Erythroblast (primary cell): ENCODE data around the gene P4HA2.

Experiments
- DNase-seq, 2 experiments: peaks; one replicate each; lab custom pipeline; 2025; lab: John Stamatoyannopoulos, UW
- GATA1 ChIP-seq: IDR thresholded peaks from 2 replicates; pipeline ENCODE4 v1.6.1; 2011; ENCODE audit warnings: low read depth, mild to moderate bottlenecking, control low read depth, low read length, moderate library complexity
- POLR2A ChIP-seq: IDR thresholded peaks from 2 replicates; pipeline ENCODE4 v1.6.1; 2011; ENCODE audit warnings: mild to moderate bottlenecking, low read length

The P4HA2 gene

DNA sequence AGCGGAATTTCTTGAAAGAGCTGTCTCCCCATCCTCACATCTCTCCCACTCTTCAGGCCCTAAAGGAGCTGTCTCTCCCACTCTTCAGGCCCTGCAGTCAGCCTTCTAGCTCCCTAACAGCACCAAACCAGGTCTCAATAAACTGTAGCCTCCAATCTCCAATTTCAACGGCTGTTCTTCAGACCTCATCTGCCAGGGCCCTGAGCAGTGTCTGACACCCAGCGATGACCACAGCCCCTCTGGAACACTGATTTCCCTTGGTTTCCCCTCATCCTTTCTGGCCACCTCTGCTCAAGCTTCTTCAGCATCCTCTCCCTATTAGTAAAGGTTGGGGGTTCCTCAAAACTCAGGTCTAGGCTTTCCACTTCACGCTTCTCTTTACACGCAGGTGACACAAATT is 1.6 kb upstream of the P4HA2 start:
- no peak for DNase-seq
- TF ChIP-seq POLR2A, result no peak
- TF ChIP-seq GATA1, result no peak

DNA sequence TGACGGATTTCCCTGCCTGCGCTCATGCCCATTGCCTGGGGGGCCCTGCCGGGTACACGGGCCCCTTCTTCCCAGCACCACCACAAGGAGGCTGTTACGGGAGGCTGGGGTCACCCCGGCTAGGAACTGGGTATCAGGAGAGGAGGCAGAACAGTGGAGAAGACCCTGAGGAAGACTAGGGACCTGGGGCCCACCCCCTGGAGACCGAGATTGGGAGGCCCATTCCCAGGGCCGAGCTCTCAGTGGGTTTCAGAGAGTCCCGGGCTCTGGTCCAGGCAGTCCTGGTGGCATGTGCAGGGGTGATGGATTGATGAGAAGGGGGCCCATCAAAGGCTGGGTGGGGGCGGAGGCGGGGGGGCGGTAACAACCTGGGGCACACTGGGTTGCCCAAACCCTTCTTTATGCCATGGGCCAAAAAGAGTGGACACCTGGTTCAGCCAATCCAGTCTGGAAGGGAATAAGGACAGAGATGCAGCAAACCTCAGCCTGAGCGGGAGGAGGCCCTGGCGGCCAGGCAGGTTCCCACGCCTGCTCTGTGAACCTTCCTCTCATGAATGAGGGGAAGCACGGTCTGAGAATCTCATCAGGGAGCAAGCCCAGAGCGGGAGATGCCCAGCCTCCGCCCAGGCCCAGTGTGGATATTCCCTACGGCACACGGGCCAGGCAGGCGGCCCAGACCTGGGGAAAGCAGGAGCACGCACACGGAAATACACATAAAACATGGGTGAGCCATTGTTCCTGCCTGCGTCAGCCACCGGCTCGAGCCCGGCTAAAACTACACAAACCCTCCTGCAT is 785 bp upstream of the P4HA2 start:
- no peak for DNase-seq
- TF ChIP-seq POLR2A, result no peak
- TF ChIP-seq GATA1, result no peak

DNA sequence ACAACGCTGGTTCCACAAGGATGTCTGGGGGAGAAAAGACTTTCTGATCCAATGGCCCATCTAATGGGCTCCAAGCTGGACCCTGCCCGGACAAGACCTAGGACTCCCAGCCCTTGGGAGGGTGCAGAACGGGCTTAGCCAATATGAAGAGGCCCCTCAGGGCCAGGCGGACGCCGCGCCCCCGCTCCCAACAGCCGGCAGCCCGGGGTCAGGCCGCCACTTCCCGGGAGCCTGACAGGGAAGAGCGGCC is 493 bp downstream of the P4HA2 start:
- DNase-seq, result no peak
- TF ChIP-seq GATA1 (no peak), POLR2A (no peak)

DNA sequence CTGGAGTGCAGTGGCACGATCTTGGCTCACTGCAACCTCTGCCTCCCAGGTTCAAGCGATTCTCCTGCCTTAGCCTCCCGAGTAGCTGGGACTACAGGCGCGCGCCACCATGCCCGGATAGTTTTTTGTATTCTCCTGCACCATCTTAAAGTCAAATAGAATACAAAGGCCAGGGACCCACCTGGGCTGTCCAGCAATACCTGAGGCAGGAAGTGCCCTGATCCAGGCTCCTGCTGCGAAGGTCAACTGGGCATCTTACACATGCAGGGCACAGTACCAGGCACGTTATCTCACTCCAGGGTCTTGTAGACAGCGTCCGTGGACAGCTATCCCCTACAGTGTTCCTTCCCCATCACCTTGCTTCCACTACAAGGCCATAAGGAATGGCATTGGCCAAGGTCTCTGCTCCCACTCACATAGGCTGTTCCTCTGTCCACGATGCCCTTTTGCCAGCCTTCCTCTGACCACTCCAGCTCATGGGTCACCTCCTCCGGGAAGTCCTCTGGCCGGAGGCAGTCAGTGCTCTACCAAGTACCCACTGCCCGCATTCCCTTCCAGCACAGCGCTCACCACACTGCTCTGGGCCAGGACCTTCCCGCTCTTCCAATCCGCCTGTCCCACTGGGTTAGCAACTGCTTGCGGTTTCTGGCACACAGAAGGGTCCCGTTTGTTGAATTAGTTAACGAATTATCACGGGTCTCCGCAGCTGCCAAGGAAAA is 978 bp downstream of the P4HA2 start:
- DNase-seq, result no peak
- TF ChIP-seq GATA1 (no peak), POLR2A (no peak)

DNA sequence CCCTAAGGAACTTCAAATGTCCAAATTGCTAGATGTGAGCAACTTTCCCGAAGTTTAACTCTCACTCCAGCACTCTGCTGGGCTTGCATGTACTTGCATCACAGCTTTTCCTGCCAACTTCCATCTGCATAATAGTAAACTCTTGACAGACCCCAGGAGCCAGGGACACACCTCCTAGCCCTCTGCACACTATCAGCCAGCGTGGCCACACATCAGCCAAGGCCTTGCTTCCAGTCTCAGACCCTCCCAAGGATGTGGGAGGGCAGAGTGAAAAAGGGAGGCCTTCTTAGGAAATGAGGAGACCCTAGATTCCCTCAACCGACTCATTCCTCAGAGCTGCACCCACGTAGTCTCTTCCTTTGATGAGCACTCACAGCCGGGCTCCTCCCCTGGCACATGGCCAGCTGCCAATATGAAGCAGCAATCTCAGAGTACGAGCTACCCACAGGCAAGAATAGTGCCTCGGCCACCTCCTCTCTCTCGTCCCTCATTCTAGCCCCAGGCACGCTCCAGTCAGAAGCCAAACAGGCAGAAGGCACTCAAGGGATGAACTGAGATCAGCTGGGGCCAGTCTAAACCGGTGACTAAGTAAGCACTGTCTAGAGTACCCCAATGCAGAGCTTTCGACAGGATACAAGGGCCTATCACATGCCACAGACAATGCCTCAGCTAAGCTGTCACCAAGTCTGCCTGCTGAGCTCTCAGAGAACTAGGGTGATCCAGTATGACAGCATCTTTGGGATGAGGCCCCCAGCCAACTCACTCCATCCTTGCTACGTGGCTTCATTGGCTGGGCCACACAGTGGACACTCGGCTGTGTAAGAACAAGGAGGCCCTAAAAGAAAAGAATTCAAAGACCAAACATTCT is 2.3 kb downstream of the P4HA2 start:
- peak; percentile 36 to 72 for DNase-seq

DNA sequence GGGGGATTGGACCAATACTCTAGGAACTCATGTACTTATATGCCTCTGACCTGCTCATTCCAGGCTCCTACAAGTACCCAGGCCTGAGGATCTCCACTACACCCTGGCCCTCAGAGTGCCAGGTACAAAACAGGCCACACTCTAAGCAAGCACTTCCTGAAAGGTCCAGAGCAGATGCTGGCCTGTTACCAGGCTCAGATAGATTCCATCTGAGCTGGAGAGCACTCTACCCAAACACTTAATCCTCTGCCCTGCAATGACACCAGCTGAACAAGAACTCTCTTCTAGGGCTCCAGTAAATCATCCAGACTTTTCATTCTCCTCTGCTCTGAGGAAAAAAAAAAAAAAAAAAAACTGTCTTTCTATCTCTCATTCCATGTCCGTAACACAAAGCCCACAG is 2.9 kb downstream of the P4HA2 start:
- no peak for DNase-seq
- TF ChIP-seq POLR2A, result no peak
- no peak for TF ChIP-seq GATA1

More for the DNA sequence above, 2.3 kb downstream of the P4HA2 start:
- TF ChIP-seq POLR2A, result no peak
- TF ChIP-seq GATA1, result no peak

DNA sequence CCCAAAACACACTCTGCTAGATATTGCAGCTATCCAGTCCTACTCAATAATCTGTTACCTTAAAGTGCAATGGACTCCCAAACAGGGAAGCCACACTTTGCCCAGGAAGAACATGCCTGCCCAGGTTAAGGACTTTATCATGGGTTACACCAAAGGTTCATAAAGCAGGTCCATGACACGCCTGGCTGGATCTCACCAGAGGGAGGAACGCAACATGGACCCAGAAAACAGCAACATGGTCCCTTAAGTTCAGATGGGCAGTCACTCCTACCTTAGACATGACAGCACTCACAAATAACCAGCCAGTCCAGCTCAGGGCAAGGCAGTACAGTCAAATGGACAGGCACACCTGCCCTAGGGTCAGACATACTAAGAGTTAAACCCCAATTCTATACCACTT is 3.8 kb downstream of the P4HA2 start:
- TF ChIP-seq GATA1, result no peak
- TF ChIP-seq POLR2A, result no peak
- DNase-seq, result no peak

DNA sequence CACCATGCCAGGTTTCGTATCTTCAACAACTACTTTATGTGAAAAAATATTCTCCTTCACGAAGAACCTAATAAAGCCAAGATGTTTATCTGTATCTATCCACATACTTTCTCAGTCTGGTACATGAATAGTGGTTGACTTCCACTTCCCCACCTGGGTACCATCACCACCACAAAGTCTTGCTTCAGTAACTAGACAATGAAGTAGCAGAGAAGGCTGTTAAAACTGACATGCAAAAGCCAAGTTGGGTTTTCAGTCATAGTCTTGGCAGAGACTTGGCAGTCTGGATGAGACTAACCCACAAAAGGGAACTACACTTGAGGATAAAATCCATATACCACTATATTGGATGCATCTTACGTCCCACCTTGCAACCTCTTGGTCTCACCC is 5.0 kb downstream of the P4HA2 start:
- no peak for DNase-seq

DNA sequence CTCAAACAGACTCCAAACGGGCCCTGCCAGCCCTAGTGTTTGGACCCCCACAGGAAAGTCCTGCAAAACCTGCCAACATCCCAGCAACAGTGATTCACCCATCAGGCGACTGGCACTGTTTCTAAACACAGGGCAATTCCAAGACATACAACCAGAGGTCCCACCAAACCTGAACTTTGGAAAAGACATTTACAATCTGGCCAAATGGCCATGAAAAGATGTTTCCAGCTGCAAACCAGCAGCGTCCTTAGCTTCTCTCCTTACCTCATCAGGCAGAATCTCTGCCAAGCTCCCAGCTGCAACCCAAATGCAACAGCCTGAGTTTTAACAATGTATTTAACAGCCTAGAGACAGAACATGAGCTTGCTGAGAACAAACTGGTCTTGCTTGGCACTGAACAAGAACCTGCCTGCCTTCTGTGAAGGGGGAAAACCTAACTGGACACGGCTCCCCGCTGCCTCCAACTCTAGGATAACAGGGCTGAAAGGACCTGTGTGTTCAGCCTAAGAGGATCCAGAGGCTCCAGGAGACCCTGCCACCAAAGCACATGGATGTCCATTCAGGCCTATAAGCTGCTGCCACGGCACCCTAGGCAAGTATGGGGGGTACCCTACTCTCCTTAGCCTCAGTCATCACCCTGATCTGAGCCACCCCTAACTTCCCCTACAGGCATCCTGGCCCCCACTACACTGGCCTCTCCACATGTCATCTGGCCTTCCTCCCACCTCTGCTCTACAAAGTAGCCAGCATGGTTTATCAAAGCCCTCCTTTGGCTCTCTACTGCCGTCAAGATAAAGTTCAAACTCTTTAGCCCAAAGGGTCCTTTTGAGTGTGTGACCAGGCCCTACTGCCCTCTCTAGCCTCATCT is 5.6 kb downstream of the P4HA2 start:
- TF ChIP-seq GATA1, result no peak
- TF ChIP-seq POLR2A, result no peak
- DNase-seq, result no peak

More for the DNA sequence above, 5.0 kb downstream of the P4HA2 start:
- TF ChIP-seq POLR2A (no peak), GATA1 (no peak)

DNA sequence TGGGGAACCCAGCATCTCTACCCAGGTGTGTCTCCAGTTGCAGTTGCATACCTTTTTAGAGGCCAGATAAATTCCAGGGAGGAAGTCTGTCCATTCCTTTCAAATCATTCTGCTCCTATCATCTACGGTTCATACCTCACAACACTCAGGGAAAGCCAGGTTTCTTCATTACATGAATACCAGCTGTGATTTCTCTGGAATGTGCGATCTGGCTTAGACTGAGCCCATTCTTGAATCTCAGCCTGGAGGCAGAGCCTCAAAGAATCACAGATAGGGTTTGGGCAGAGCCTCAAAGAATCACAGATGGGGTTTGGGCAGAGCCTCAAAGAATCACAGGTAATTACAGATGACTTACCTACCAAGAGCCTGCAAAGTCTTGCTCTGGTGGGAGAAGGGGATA is 7.2 kb downstream of the P4HA2 start:
- TF ChIP-seq POLR2A (no peak), GATA1 (no peak)
- DNase-seq, result no peak

DNA sequence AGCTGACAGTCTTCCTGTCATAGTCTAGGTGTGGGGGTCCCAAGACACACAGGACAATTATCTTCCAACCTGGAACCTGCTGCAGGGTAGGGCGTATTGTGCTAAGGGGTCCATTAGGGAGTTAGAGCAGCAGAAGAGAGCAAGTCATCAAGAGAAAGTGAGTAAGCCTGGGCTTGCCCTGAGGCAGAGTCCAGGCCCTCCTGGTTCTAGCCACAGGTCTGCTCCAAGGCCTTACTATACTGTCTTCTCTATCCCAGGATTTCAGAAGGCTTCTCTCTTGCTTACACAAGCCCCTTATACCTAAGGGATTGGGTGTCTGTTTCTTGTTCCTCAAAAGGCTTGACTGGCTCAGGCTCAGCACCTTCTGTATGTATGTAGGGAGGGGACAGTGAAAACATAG is 7.7 kb downstream of the P4HA2 start:
- no peak for DNase-seq
- TF ChIP-seq POLR2A, result no peak
- no peak for TF ChIP-seq GATA1

DNA sequence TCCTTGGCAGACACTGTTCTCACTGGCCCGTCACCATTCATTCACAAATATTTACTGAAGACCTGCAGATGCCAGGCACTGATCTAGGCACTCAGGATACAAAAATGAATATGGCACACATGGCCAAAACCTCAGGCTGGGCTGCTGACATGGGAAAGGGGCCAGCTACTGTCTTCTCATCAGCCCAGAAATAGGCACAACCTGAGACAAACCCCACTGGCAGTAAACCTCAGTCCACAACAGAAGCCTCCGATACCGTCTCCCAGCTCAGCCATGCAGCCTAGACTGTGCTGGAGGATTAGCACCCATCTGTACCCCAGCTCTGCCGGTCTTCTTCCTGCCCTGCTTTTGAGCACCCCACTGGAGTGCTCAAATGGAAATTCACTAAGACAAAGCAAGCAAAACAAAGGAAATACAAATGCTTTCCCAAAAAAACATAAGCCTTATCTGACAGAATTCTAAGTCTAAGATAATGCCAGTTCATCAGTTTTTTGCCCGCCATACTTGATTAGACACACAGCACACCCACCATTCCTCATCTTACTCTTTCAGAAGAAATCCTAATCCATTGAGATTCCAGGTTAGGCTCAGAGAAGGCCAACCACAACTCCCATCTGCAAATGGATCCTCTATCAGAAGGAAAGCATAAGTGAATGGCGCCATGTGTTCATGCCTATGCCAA is 8.2 kb downstream of the P4HA2 start:
- no peak for TF ChIP-seq POLR2A
- no peak for TF ChIP-seq GATA1
- DNase-seq, result no peak

DNA sequence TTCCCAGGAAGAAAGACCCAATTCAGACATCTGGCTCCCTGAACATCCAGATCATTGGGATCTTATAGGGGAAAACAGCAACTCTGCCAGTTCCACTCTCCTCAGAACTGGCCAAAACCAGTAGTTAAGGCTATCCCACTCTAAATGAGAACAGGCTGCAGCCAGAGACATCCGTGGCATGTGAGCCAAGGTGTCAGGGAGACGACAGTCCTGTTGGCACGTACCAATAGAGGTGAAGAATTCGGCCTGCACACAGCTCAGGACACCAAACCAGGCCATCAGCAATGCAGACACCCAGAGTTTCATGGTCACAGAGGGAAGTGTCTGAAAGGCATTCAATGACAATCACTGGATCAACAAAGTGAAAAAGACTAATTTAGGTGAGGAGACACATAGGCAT is 9.3 kb downstream of the P4HA2 start:
- no peak for DNase-seq
- TF ChIP-seq POLR2A (no peak), GATA1 (no peak)

DNA sequence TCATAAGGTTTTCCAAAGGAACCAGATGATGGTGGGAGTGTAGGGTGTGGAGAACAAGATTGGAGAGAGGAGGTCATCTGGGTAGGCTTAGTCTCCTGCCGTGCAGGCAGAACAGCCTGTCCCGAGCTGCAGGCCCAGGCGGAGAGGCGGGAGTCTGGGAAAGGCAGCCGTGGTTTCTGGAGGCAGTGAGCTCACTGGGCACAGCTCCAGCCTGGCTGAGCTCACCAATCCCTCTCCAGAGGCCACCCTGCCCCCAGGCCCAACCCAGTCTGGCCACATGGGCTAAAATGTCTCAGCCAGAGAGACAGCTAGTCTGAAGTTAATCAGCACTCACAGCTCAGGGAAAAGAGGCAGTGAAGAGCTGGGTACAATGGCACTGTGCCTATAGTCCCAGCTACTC is 12.3 kb downstream of the P4HA2 start:
- no peak for DNase-seq
- TF ChIP-seq GATA1 (no peak), POLR2A (no peak)
